ENCODE measurements around the gene MTAP.

The MTAP gene

GRCh38 chr9:21985964-21986667 lies 183.7 kb downstream of the MTAP start:
- CTCF ChIA-PET, result interaction anchor here (0.6 to 1.4 kb wide), 5 partner anchors 9 to 321 kb away, joined by 3 to 10 read pairs (median 4); partner anchors contain the start of gene CDKN2B
- Histone ChIP-seq H3K27ac (ENCODE audit: extremely low read depth, low read depth, low read length) (no peak overlapping the region), H3K4me1 (ENCODE audit: control insufficient read depth, insufficient read depth, low read length) (peaks cover 38% of the 10 kb centered on the region), H3K4me3 (ENCODE audit: low read depth, low read length) (no peak overlapping the region; the same call in 1 of the 2 replicates), H3K36me3 (ENCODE audit: control insufficient read depth in 2 of 2, insufficient read depth in 1 of 2, low read length in 2 of 2) (peaks cover 0 to 19% of the 10 kb centered on the region in 2 experiments; a peak in 1 of 3 replicates), H3K9me3 (ENCODE audit: control insufficient read depth, insufficient read depth, low read depth, low read length) (no peaks in the 10 kb centered on the region)
- TF ChIP-seq ZBTB49 (tag by site-specific recombination; IDR thresholded peaks at IDR 0.05; ENCODE audit: low read depth) (no peak), MYNN (tag by site-specific recombination; IDR thresholded peaks at IDR 0.05; ENCODE audit: borderline replicate concordance) (peak; percentile 69)
- POLR2A ChIA-PET, result interaction anchor here (1.1 to 7.8 kb wide), 5 partner anchors 9 to 253 kb away, joined by 3 to 51 read pairs (median 8); partner anchors contain the start of genes CDKN2A, CDKN2B and CDKN2B-AS1
